AG10803 (cell line): Measurements from ENCODE around the gene LPP.

ENCODE experiments used
- DNase-seq: peaks from one replicate; pipeline ENCODE4 v3.0.0; 2010; ENCODE audit warnings: low read depth
- H3K4me3 ChIP-seq: 2 replicates; pipeline ENCODE4 v1.5.1; 2011; ENCODE audit warnings: mild to moderate bottlenecking, low read length, control low read depth
- CTCF ChIP-seq: conservative IDR thresholded peaks from 2 replicates; pipeline ENCODE4 v1.5.1; 2011; ENCODE audit warnings: mild to moderate bottlenecking, low read length, control low read depth, inconsistent platforms

Gene LPP

GRCh38 chr3:188218603-188219002, 64.6 kb downstream of the LPP start:
- DNase-seq, result no peak
- H3K4me3 ChIP-seq, result no peak overlapping the region
- no peak for TF ChIP-seq CTCF

GRCh38 chr3:188219147-188219546, 65.2 kb downstream of the LPP start:
- no peak for DNase-seq
- no peak for TF ChIP-seq CTCF
- H3K4me3 ChIP-seq, result no peak overlapping the region

- no peak for TF ChIP-seq CTCF
- H3K4me3 ChIP-seq, result no peak overlapping the region
- DNase-seq, result no peak
Observed at GRCh38 chr3:188220097-188220788, 66.3 kb downstream of the LPP start.

GRCh38 chr3:188220988-188221818, 67.2 kb downstream of the LPP start:
- no peak overlapping the region for H3K4me3 ChIP-seq
- TF ChIP-seq CTCF, result no peak
- DNase-seq, result peak; percentile 80

- no peak for DNase-seq
Observed at GRCh38 chr3:188223936-188224335, 70.0 kb downstream of the LPP start.

GRCh38 chr3:188227442-188227841, 73.5 kb downstream of the LPP start:
- TF ChIP-seq CTCF, result no peak
- DNase-seq, result no peak
- H3K4me3 ChIP-seq, result no peak overlapping the region

More at GRCh38 chr3:188223936-188224335, 70.0 kb downstream of the LPP start:
- no peak overlapping the region for H3K4me3 ChIP-seq
- TF ChIP-seq CTCF, result no peak

- no peak overlapping the region for H3K4me3 ChIP-seq
- no peak for TF ChIP-seq CTCF
- no peak for DNase-seq
Observed at GRCh38 chr3:188229177-188229576, 75.2 kb downstream of the LPP start.
